ENCODE data around the gene MIR17HG.

Gene MIR17HG

GRCh38 chr13:91369441-91369831 lies 21.9 kb downstream of the MIR17HG start:
- DNase-seq: no peak

GRCh38 chr13:91370501-91370900 lies 23.0 kb downstream of the MIR17HG start:
- no peak for DNase-seq

- DNase-seq: no peak
Measured at GRCh38 chr13:91372911-91373310, 25.4 kb downstream of the MIR17HG start.

- DNase-seq: no peak
Measured at GRCh38 chr13:91375116-91375729, 27.7 kb downstream of the MIR17HG start.

DNA sequence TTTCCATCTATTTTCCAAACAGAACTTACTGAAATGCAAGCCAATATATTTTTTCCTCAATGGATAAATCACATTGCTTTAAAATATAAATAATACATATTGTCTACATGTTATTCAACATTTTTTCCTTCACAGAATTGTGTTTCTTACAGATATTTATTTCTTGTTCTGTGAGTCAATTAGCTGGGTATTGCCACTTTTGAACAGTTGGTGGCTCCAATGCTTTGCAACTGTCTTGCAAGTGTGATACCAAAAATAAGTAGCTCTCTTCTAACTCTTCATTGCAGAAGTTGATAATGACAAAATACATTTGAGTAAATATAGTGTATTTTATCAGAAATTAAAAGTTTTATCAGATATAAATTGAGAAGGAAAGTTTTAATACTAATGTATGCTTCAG lies 33.9 kb downstream of the MIR17HG start:
- no peak for DNase-seq

DNA sequence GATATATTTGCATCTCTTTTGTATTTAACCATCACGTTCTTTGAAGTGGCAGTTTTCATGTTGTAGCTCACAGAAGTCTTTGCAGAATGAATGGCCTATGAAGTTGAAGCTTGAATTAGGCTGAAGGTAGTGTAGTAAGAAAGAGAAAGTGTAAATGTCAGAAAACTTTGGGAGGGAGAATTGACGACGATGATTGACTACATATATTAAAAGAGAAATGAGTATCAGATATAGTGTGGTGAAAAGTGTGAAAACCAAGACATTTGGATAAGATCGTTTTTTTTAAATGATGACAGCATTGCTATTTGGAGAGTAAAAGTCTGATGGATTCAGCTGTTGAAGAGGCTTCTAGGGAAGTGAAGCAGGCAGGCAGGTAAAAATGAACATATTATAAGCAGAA lies 36.3 kb downstream of the MIR17HG start:
- no peak for DNase-seq

- DNase-seq: no peak
Measured at GRCh38 chr13:91384896-91385295, 37.4 kb downstream of the MIR17HG start.

DNA sequence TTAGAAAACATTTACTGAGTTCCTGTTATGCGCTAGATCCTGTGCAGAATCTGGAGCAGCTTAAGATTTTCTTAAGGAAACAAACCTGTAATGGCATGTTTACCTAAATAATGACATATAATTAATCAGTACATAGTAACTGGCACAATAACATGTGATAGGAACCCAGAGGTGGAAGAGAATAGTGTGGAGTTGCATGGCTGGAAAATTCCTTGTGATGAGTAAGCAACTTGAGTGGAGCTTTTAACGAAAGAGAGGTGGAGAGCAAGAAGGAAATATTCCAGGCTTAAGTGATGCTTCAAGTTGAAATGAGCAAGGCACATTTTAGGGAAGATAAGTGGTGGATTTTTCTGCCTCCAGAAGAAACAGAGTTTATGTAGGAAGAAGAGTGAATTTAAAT lies 41.7 kb downstream of the MIR17HG start:
- no peak for DNase-seq

GRCh38 chr13:91397595-91397994 lies 50.1 kb downstream of the MIR17HG start:
- no peak for DNase-seq

DNA sequence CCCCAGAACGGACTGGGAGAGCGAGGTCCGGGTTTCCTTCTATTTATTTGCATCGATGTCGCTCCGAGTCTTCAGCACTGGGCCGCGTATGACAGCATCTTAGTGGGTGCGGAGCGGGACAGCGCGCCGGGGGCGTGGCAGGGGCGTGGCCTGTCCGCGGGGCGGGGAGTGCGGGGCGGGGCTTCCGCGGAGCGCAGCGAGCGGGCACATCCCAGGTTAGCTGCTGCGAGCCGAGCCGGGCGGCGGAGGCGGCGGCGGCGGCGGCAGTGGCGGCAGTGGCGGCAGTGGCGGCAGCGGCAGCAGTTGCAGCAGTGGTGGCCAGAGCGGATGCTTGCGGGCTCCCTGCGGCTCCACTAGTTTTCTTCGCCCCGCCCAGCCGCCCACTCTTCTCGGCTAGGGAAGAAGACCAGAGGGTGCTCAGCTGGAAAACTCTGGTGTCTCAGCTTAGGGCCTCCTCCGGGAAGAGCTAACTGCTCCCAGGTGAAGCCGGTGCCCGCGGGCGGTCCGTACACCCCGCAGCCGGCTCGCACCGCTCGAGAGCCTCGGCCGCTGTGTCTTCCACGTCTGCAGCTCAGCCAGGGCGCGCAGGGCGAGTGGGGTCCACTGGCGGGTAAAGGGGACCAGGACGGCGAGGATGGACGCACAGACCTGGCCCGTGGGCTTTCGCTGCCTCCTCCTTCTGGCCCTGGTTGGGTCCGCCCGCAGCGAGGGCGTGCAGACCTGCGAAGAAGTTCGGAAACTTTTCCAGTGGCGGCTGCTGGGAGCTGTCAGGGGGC lies 51.1 kb downstream of the MIR17HG start, which contains the start of gene GPC5:
GPC5 (plus strand) TSS at position 209 of the 776 bp plus-strand sequence.
- no peak for DNase-seq

DNA sequence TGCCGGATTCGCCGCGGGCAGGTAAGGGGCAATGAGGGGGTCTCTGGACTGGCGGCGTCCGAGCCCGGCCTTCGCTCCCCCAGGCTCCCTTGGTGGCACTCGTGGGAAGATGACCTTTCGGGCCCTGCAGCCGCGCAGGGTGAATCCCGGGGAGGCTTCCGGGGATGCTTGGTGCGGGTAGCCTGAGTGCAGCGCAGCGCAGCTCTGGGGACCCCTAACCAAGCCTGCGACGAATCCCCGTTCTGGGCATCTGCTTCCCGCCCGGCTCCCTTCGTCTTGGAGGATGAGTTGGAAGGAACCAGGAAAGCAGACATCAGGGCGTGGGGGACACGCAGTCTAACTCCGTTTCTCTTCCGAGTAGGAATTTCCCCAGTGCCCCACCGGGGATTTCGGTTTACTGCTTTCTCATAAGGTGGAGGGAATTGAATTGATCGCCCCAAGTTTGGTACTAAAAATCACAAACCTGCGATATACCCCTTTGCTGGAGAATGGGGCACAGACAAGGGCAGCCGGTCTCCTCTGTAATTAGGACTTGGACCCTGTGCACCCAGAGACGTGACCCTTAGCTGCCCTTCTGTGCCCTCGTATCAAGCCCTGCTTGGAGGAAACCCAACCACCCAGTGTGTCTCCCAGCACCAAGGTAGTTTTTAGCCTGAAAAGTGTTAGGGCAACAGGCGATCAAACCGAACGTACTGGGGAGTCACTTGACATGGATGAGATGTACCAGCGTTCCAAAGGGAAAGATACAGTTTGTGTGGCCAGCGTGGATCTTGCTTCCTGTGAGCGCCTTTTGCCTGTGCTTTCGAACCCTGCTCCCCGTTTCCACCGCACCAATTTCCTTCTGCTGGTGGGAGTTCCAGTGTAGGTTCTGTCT lies 51.9 kb downstream of the MIR17HG start:
- DNase-seq: no peak

DNA sequence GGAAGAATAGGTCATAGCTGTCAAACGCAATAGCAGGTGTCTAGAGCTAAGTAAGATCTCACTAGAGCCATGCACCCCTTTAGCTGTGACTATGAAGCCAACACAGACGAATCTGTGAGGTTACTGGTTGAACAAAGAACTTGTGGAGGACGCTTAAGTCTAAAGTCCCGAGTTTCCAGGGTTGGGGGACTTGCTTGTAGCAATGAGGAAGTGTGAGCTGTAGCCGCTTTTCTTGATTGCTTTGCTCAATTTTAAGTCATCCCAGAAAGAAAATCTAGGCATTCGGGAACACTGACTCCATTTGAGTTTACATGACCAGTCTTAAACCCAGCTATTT lies 52.5 kb downstream of the MIR17HG start:
- DNase-seq: no peak

- DNase-seq: no peak
Measured at GRCh38 chr13:91400671-91401070, 53.2 kb downstream of the MIR17HG start.

DNA sequence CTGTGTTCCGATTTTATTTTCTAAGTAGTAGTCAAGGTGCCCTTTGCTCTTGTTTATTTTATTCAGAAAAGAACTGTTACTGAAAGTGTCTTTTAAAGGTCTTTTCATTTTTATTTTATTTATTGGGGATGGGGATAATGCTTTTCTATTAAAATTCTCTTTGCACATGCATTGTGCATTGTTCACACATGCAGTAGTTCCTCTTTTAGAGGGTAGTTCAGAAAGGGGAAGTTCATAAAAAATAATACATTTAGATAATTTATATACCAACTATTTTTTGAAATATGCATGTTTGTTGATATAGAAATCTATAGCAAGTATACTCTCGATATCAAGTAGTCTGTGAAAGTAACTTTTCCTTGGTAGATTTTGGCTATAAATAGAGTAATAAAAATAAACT lies 54.4 kb downstream of the MIR17HG start:
- no peak for DNase-seq

Data from SIG-M5 (cell line).